Small intestine (tissue), 7 donors: Measurements from ENCODE around the gene SSH3. TPM values are rescaled to one million over a fixed set of nuclear protein-coding genes. Genes with fewer than 3 reads are reported as not detected.

Source experiments
- DNase-seq, 2 donors: peaks; one replicate each; pipeline versions ENCODE4 v3.0.0 to v3.0.0-alpha.2; 2013
- FAIRE-seq: peaks from 2 replicates; lab custom pipeline; 2012; peaks lifted over from hg19 to GRCh38; lab: Jason Lieb, UNC
- H3K27ac ChIP-seq, 3 donors: one replicate each; pipeline ENCODE4 v1.5.1; 2013; ENCODE audit warnings: low read length in 2 of 3, mild to moderate bottlenecking in 2 of 3, control low read depth in 1 of 3, inconsistent platforms in 1 of 3, low read depth in 1 of 3, moderate library complexity in 1 of 3
- H3K27me3 ChIP-seq, 3 donors: one replicate each; pipeline ENCODE4 v1.6.1; 2013; ENCODE audit warnings: low read length in 3 of 3, inconsistent platforms in 1 of 3; ENCODE audit not compliant: control insufficient read depth in 3 of 3, insufficient read depth in 3 of 3
- H3K36me3 ChIP-seq, 3 donors: one replicate each; pipeline ENCODE4 v1.6.1; 2013; ENCODE audit warnings: low read length in 3 of 3, inconsistent platforms in 1 of 3, low read depth in 1 of 3, mild to moderate bottlenecking in 1 of 3, moderate library complexity in 1 of 3; ENCODE audit not compliant: control insufficient read depth in 3 of 3, insufficient read depth in 2 of 3
- H3K4me1 ChIP-seq, 3 donors: one replicate each; pipeline ENCODE4 v1.6.1; 2013; ENCODE audit warnings: low read length in 2 of 3, inconsistent platforms in 1 of 3, low read depth in 1 of 3, mild to moderate bottlenecking in 1 of 3, moderate library complexity in 1 of 3; ENCODE audit not compliant: control insufficient read depth in 3 of 3, insufficient read depth in 2 of 3
- H3K4me3 ChIP-seq, 3 donors: one replicate each; pipeline ENCODE4 v1.5.1; 2013; ENCODE audit warnings: low read length in 3 of 3, control low read depth in 1 of 3, inconsistent platforms in 1 of 3, low read depth in 1 of 3, mild to moderate bottlenecking in 1 of 3, moderate library complexity in 1 of 3
- H3K9me3 ChIP-seq, 2 donors: one replicate each; pipeline ENCODE4 v1.6.1; 2013; ENCODE audit warnings: low read depth in 1 of 2, low read length in 1 of 2; ENCODE audit not compliant: control insufficient read depth in 2 of 2, insufficient read depth in 1 of 2
- WGBS, 3 donors: extraction: QIAGEN DNeasy Blood & Tissue Kit; methylation state at CpG; one replicate each; pipeline ENCODE4 v1.1.7; 2013; 5-methylcytosine and 5-hydroxymethylcytosine counted together
- polyA plus RNA-seq, 4 donors: library from polyadenylated mRNA; stranded (reverse) in 3 of 4; unstranded in 1 of 4; fragments of 200-250 nt in 3 of 4; fragments of 120-200 nt in 1 of 4; gene quantifications; one replicate each; pipeline versions ENCODE4 v1.2.1 to v1.2.3, GENCODE V29; 2013
- donor health status: healthy with polysubstance abuse.
- donor health status: control.
- donor health status: control.
- donor health status: Bipolar disorder and iron deficiency.
- donor health status: healthy.

SSH3 gene
- polyA plus RNA-seq, 4 donors = 27.5 to 55.2 (median 32.7) TPM

- Histone ChIP-seq H3K9me3 (no peaks in the 10 kb centered on the region), H3K27me3 (no peaks in the 10 kb centered on the region)
These were observed 51.0 kb downstream of the SSH3 start for GRCh38 chr11:67354075-67355022.

DNA sequence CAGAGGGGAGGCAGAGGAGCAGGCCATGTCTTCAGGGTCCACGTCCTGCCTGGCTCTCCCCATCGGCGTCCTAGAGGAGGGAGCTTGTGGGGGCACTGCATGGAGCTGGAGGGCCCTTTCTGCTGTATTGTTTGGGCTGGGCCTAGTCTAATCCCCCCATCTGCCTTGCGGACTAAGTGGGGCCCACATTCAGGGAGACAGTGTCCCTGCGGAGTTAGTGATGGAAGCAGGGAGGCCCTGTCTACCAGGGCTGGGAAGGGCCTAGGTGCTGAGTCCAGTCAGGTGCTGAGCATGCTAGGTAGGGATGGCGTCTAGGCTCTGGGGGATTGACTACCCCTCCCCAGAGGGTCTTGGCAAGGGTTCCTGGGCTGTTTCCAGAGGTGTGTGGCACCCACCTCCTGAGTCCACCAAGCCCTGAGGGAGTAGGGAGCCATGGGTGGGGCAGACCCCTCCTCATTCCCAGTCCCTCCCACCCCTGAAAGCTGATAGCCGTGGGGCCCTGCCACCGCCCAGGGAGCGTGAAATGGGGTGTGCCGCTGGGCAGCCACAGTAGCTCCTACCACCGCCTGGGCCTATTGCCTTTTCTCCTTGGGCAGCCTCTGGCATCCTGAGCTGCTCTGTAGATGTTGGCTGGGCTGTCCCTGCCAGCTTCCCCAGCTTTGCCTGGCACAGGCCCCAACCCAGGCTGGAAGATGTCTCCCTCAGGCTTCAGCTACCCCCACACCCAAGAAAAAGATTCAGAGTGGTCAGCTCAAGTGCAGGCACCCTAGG, 51.9 kb downstream of the SSH3 start:
- Histone ChIP-seq H3K9me3 (no peaks in the 10 kb centered on the region), H3K27me3 (no peaks in the 10 kb centered on the region), H3K4me3 (no peak overlapping the region), H3K4me1 (peaks cover 4 to 63% (median 5%) of the 10 kb centered on the region in 3 donors), H3K27ac (peak overlapping the region; percentile 92 to 99 (median 99)), H3K36me3 (peaks cover 0 to 15% (median 0%) of the 10 kb centered on the region in 3 donors)
- FAIRE-seq = no peak
- 28 to 64% (median 62%) methylated on average over 11 of the region's 11 CpGs for WGBS, 3 donors
- peak in 1 of 2 donors; percentile 50 for DNase-seq

More at GRCh38 chr11:67354075-67355022, 51.0 kb downstream of the SSH3 start:
- peak overlapping the region; percentile 92 to 99 (median 99) for H3K27ac ChIP-seq
- H3K4me1 ChIP-seq = peaks cover 4 to 63% (median 5%) of the 10 kb centered on the region in 3 donors
- peak; percentile 95 to 99 for DNase-seq
- H3K36me3 ChIP-seq = peaks cover 0 to 20% (median 0%) of the 10 kb centered on the region in 3 donors
- WGBS, 3 donors = 5 to 22% (median 19%) methylated on average over 8 of the region's 8 CpGs
- no peak for FAIRE-seq
- H3K4me3 ChIP-seq = peak overlapping the region in 2 of 3 donors; percentile 72 to 87

- no peaks in the 10 kb centered on the region for H3K27me3 ChIP-seq
- H3K36me3 ChIP-seq = peaks cover 0 to 13% (median 0%) of the 10 kb centered on the region in 3 donors
- peaks cover 4 to 62% (median 5%) of the 10 kb centered on the region in 3 donors for H3K4me1 ChIP-seq
- FAIRE-seq (no peak), DNase-seq (peak; percentile 39 to 78)
- 47 to 70% (median 51%) methylated on average over 4 of the region's 4 CpGs for WGBS, 3 donors
- H3K4me3 ChIP-seq = no peak overlapping the region
- H3K9me3 ChIP-seq = no peaks in the 10 kb centered on the region
- peak overlapping the region; percentile 92 to 99 (median 99) for H3K27ac ChIP-seq
These were observed 52.6 kb downstream of the SSH3 start for GRCh38 chr11:67355794-67356386.

DNA sequence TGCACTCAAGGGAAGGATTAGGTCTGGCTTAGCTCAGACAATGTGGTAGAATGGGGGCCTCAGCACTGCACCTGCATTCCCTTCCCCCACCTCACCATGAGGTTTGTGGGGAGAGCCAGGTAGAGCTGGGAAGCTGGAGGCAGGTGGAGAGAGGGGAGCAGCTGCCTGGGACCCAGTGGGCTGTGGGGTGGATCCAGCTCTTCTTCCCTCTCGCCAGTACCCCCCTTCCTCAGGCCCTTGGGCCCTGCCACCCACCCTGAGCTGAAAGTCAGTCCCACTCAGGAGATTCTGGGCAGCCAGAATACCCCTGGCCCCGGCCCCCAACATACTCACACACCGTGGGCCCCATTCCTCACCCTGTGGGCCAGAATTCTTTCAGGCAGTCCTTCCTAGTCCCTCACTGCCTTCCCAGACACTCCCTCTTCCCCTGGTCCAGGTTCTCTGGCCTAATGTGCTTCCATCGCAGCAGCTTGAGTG, 53.1 kb downstream of the SSH3 start:
- FAIRE-seq (no peak), DNase-seq (no peak)
- H3K4me1 ChIP-seq = peaks cover 4 to 58% (median 5%) of the 10 kb centered on the region in 3 donors
- peaks cover 0 to 8% (median 0%) of the 10 kb centered on the region in 3 donors for H3K36me3 ChIP-seq
- H3K4me3 ChIP-seq = peak overlapping the region in 1 of 3 donors; percentile 27
- peak overlapping the region; percentile 92 to 99 (median 99) for H3K27ac ChIP-seq
- 28 to 46% (median 44%) methylated on average over 3 to 4 of the region's 4 CpGs for WGBS, 3 donors
- H3K27me3 ChIP-seq = no peaks in the 10 kb centered on the region
- no peaks in the 10 kb centered on the region for H3K9me3 ChIP-seq

DNA sequence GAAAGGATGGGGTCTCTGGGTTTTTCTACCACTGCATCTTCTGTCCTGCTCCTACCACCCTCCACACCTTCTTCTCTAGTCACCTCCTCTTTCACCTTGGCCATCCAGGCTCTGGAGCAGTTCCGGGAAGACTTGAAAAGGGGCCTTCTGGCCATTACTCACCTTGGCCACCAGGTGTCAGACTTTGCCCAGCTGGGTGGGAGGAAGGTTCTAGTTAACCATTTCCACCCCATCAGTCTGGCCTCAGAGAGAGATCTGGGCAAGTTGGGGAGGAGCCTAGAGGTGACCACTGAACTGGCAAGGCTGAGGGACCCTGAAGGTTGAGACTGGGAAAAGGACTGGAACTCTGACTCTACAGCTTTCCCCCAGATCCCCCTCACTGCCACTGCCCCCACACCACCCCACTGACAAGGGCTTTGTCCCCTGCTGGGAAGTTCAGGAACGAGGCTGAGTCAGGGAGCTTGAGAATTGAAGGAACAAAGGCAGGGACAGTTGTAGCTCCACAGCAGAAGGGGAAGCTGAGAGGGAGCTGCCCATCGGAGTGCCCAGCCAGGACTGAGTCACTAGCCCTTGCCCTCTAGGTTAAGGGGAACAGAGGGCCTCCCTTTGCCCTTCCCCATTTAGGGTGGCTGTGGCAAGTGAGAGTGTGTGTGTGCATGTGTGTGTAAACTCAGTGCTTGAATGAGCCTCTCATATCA, 53.7 kb downstream of the SSH3 start:
- Histone ChIP-seq H3K27me3 (no peaks in the 10 kb centered on the region), H3K9me3 (no peaks in the 10 kb centered on the region), H3K4me3 (peak overlapping the region in 1 of 3 donors; percentile 27), H3K27ac (peak overlapping the region; percentile 92 to 99 (median 99)), H3K36me3 (peaks cover 0 to 4% (median 0%) of the 10 kb centered on the region in 3 donors), H3K4me1 (peaks cover 4 to 52% (median 5%) of the 10 kb centered on the region in 3 donors)
- 27 to 39% (median 33%) methylated on average over 3 of the region's 3 CpGs for WGBS, 3 donors
- peak; percentile 88 to 90 for DNase-seq
- no peak for FAIRE-seq

- no peak overlapping the region for H3K27ac ChIP-seq
- 80 to 84% (median 82%) methylated on average over 12 of the region's 12 CpGs for WGBS, 3 donors
- H3K4me3 ChIP-seq = no peak overlapping the region
- H3K4me1 ChIP-seq = peaks cover 4 to 42% (median 5%) of the 10 kb centered on the region in 3 donors
- no peaks in the 10 kb centered on the region for H3K9me3 ChIP-seq
- no peak for DNase-seq
- FAIRE-seq = no peak
- no peaks in the 10 kb centered on the region for H3K27me3 ChIP-seq
- peaks cover 0 to 4% (median 0%) of the 10 kb centered on the region in 3 donors for H3K36me3 ChIP-seq
These were observed 54.7 kb downstream of the SSH3 start for GRCh38 chr11:67357831-67358670.
